Large intestine (tissue), 3 donors: ENCODE results near the gene ZC2HC1C. TPM values are rescaled to one million over a fixed set of nuclear protein-coding genes. Genes with fewer than 3 reads are reported as not detected.
A peak's percentile ranks its signal among the peaks of the same experiment; 100 is the strongest.

Source experiments
- DNase-seq, 2 donors: peaks; one replicate each; pipeline versions ENCODE4 v3.0.0 to v3.0.0-alpha.2; 2013
- H3K27ac ChIP-seq: one replicate; pipeline ENCODE4 v1.5.1; 2013; ENCODE audit warnings: low read length
- H3K27me3 ChIP-seq: 2 replicates; pipeline ENCODE4 v1.6.1; 2013; ENCODE audit warnings: low read length; ENCODE audit not compliant: control insufficient read depth, insufficient read depth
- H3K36me3 ChIP-seq: 2 replicates; pipeline ENCODE4 v1.6.1; 2013; ENCODE audit warnings: low read length; ENCODE audit not compliant: control insufficient read depth, insufficient read depth
- H3K4me1 ChIP-seq: one replicate; pipeline ENCODE4 v1.6.1; 2013; ENCODE audit warnings: low read length; ENCODE audit not compliant: control insufficient read depth, insufficient read depth
- H3K4me3 ChIP-seq: one replicate; pipeline ENCODE4 v1.5.1; 2013; ENCODE audit warnings: low read length
- H3K9me3 ChIP-seq: one replicate; pipeline ENCODE4 v1.6.1; 2013; ENCODE audit warnings: mild to moderate bottlenecking, low read depth, low read length, moderate library complexity; ENCODE audit not compliant: control insufficient read depth
- WGBS: methylation state at CpG from one replicate; pipeline ENCODE4 v1.1.5; 2013; ENCODE audit warnings: low lambda C conversion rate; ENCODE audit not compliant: insufficient coverage; 5-methylcytosine and 5-hydroxymethylcytosine counted together
- polyA plus RNA-seq: library from polyadenylated mRNA; unstranded; fragments of 120-200 nt; gene quantifications from one replicate; pipeline ENCODE4 v1.2.1, GENCODE V29; 2013

The ZC2HC1C gene
- polyA plus RNA-seq, 1 donor, result 4.5 TPM

GRCh38 chr14:75042035-75042434, 27.4 kb upstream of the ZC2HC1C start:
- Histone ChIP-seq H3K9me3 (no peaks in the 10 kb centered on the region), H3K27ac (peak overlapping the region; percentile 21), H3K4me3 (no peak overlapping the region), H3K36me3 (peaks cover 14% of the 10 kb centered on the region), H3K4me1 (peaks cover 5% of the 10 kb centered on the region), H3K27me3 (no peaks in the 10 kb centered on the region)
- no CpG with 5 or more reads among the region's 6 CpGs for WGBS
- no peak for DNase-seq

GRCh38 chr14:75044322-75044721, 25.1 kb upstream of the ZC2HC1C start:
- Histone ChIP-seq H3K27ac (no peak overlapping the region), H3K4me1 (peaks cover 5% of the 10 kb centered on the region), H3K27me3 (no peaks in the 10 kb centered on the region), H3K36me3 (peaks cover 7% of the 10 kb centered on the region), H3K9me3 (no peaks in the 10 kb centered on the region), H3K4me3 (no peak overlapping the region)
- WGBS, result 58% methylated on average over 2 of the region's 2 CpGs
- DNase-seq, result no peak

- Histone ChIP-seq H3K36me3 (peaks cover 9% of the 10 kb centered on the region), H3K27me3 (no peaks in the 10 kb centered on the region)
These were observed 24.7 kb upstream of the ZC2HC1C start for GRCh38 chr14:75044752-75045151.

GRCh38 chr14:75046275-75046674, 23.2 kb upstream of the ZC2HC1C start:
- Histone ChIP-seq H3K27ac (no peak overlapping the region), H3K36me3 (peaks cover 9% of the 10 kb centered on the region), H3K9me3 (no peaks in the 10 kb centered on the region), H3K4me1 (peaks cover 11% of the 10 kb centered on the region), H3K27me3 (no peaks in the 10 kb centered on the region), H3K4me3 (no peak overlapping the region)
- WGBS, result no CpG with 5 or more reads among the region's 5 CpGs
- no peak for DNase-seq

More at GRCh38 chr14:75044752-75045151, 24.7 kb upstream of the ZC2HC1C start:
- H3K9me3 ChIP-seq, result no peaks in the 10 kb centered on the region
- no peak for DNase-seq
- no CpG with 5 or more reads among the region's 8 CpGs for WGBS
- H3K4me1 ChIP-seq, result peaks cover 5% of the 10 kb centered on the region
- H3K4me3 ChIP-seq, result no peak overlapping the region
- H3K27ac ChIP-seq, result no peak overlapping the region

GRCh38 chr14:75046899-75047298, 22.5 kb upstream of the ZC2HC1C start:
- H3K27ac ChIP-seq, result no peak overlapping the region
- H3K4me3 ChIP-seq, result no peak overlapping the region
- H3K4me1 ChIP-seq, result peaks cover 11% of the 10 kb centered on the region
- DNase-seq, result no peak
- no peaks in the 10 kb centered on the region for H3K9me3 ChIP-seq
- peaks cover 9% of the 10 kb centered on the region for H3K36me3 ChIP-seq
- WGBS, result no CpG with 5 or more reads among the region's 3 CpGs
- no peaks in the 10 kb centered on the region for H3K27me3 ChIP-seq

GRCh38 chr14:75047506-75047905, 21.9 kb upstream of the ZC2HC1C start:
- Histone ChIP-seq H3K36me3 (peaks cover 6% of the 10 kb centered on the region), H3K27me3 (no peaks in the 10 kb centered on the region), H3K4me3 (no peak overlapping the region), H3K27ac (no peak overlapping the region), H3K4me1 (peaks cover 6% of the 10 kb centered on the region), H3K9me3 (no peaks in the 10 kb centered on the region)
- 92% methylated on average over 2 of the region's 4 CpGs for WGBS
- no peak for DNase-seq

- H3K4me3 ChIP-seq, result no peak overlapping the region
- DNase-seq, result no peak
- peaks cover 6% of the 10 kb centered on the region for H3K4me1 ChIP-seq
- no peak overlapping the region for H3K27ac ChIP-seq
- WGBS, result 83% methylated on average over 2 of the region's 2 CpGs
- peaks cover 6% of the 10 kb centered on the region for H3K36me3 ChIP-seq
- H3K27me3 ChIP-seq, result no peaks in the 10 kb centered on the region
- no peaks in the 10 kb centered on the region for H3K9me3 ChIP-seq
These were observed 21.3 kb upstream of the ZC2HC1C start for GRCh38 chr14:75048101-75048500.

GRCh38 chr14:75049136-75049535, 20.3 kb upstream of the ZC2HC1C start:
- Histone ChIP-seq H3K9me3 (no peaks in the 10 kb centered on the region), H3K36me3 (peaks cover 6% of the 10 kb centered on the region), H3K4me1 (peaks cover 6% of the 10 kb centered on the region), H3K27me3 (no peaks in the 10 kb centered on the region), H3K27ac (no peak overlapping the region), H3K4me3 (no peak overlapping the region)
- DNase-seq, result no peak
- WGBS, result no CpG with 5 or more reads among the region's 5 CpGs

GRCh38 chr14:75049731-75050201, 19.7 kb upstream of the ZC2HC1C start:
- no peak for DNase-seq
- no peak overlapping the region for H3K27ac ChIP-seq
- no peaks in the 10 kb centered on the region for H3K27me3 ChIP-seq
- H3K4me3 ChIP-seq, result no peak overlapping the region
- 100% methylated on average over 1 of the region's 3 CpGs for WGBS
- H3K9me3 ChIP-seq, result no peaks in the 10 kb centered on the region
- peaks cover 6% of the 10 kb centered on the region for H3K36me3 ChIP-seq
- peaks cover 6% of the 10 kb centered on the region for H3K4me1 ChIP-seq

GRCh38 chr14:75050852-75051555, 18.4 kb upstream of the ZC2HC1C start, which contains the start of gene MLH3:
Gene MLH3 (minus strand): TSS chr14:75051467. CDS start chr14:75049655, 1,812 bp downstream.
- Histone ChIP-seq H3K9me3 (no peaks in the 10 kb centered on the region), H3K4me1 (peaks cover 6% of the 10 kb centered on the region), H3K36me3 (peaks cover 6% of the 10 kb centered on the region), H3K27me3 (no peaks in the 10 kb centered on the region), H3K4me3 (peak within 1 kb of the TSS; percentile 65), H3K27ac (peak within 1 kb of the TSS; percentile 84)
- peak; percentile 88 to 94 for DNase-seq
- WGBS, result no CpG with 5 or more reads among the region's 59 CpGs

GRCh38 chr14:75051556-75051899, 17.9 kb upstream of the ZC2HC1C start:
- DNase-seq, result no peak
- Histone ChIP-seq H3K9me3 (no peaks in the 10 kb centered on the region), H3K4me1 (peaks cover 6% of the 10 kb centered on the region), H3K4me3 (peak overlapping the region; percentile 65), H3K27me3 (no peaks in the 10 kb centered on the region), H3K27ac (peak overlapping the region; percentile 84), H3K36me3 (peaks cover 6% of the 10 kb centered on the region)
- WGBS, result 31% methylated on average over 3 of the region's 5 CpGs
